Measurements from ENCODE around the gene NF2. TPM values are rescaled to one million over a fixed set of nuclear protein-coding genes. Genes with fewer than 3 reads are reported as not detected.

NF2 gene
- total and polyA plus RNA-seq, 7 donors = 12.8 to 59.7 (median 43.2) TPM

- Histone ChIP-seq H3K4me3 (no peak overlapping the region), H3K36me3 (ENCODE audit: insufficient read depth in 1 of 2, low read depth in 1 of 2) (no peaks in the 10 kb centered on the region), H3K9me3 (no peaks in the 10 kb centered on the region), H3K27ac (no peak overlapping the region), H3K27me3 (ENCODE audit: insufficient read depth in 3 of 3, low read length in 2 of 3) (no peaks in the 10 kb centered on the region), H3K4me1 (no peaks in the 10 kb centered on the region)
- TF ChIP-seq CTCF (IDR thresholded peaks at IDR 0.05) = no peak
- ATAC-seq (no peak), DNase-seq (no peak)
- intact Hi-C loops (cut with DNase I) = no loop called here
- whole genome bisulfite sequencing, 3 donors = 82 to 92% (median 88%) methylated on average over 2 of the region's 2 CpGs
Observed at GRCh38 chr22:29570912-29571549, 32.4 kb upstream of the NF2 start.

- WGBS, 3 donors = 91 to 92% (median 91%) methylated on average over 7 of the region's 7 CpGs
- ATAC-seq (no peak), DNase-seq (no peak)
- Histone ChIP-seq H3K9me3 (no peaks in the 10 kb centered on the region), H3K4me3 (no peak overlapping the region), H3K36me3 (ENCODE audit: insufficient read depth in 1 of 2, low read depth in 1 of 2) (no peaks in the 10 kb centered on the region), H3K27me3 (ENCODE audit: insufficient read depth in 3 of 3, low read length in 2 of 3) (no peaks in the 10 kb centered on the region), H3K4me1 (no peaks in the 10 kb centered on the region), H3K27ac (no peak overlapping the region)
- intact Hi-C loops (cut with DNase I) = no loop called here
- TF ChIP-seq CTCF (IDR thresholded peaks at IDR 0.05) = no peak
Observed at GRCh38 chr22:29574762-29575450, 28.5 kb upstream of the NF2 start.

GRCh38 chr22:29578462-29579200, 24.8 kb upstream of the NF2 start:
- no peaks in the 10 kb centered on the region for H3K9me3 ChIP-seq
- no peak overlapping the region for H3K27ac ChIP-seq
- no peak overlapping the region for H3K4me3 ChIP-seq
- DNase-seq (no peak), ATAC-seq (no peak)
- H3K27me3 ChIP-seq (ENCODE audit: insufficient read depth in 3 of 3, low read length in 2 of 3) = no peaks in the 10 kb centered on the region
- 79 to 80% (median 80%) methylated on average over 10 of the region's 10 CpGs for WGBS, 3 donors
- H3K4me1 ChIP-seq = no peaks in the 10 kb centered on the region
- H3K36me3 ChIP-seq (ENCODE audit: insufficient read depth in 1 of 2, low read depth in 1 of 2) = no peaks in the 10 kb centered on the region
- TF ChIP-seq CTCF (IDR thresholded peaks at IDR 0.05) = no peak
- intact Hi-C loops (cut with DNase I) = no loop called here

GRCh38 chr22:29580200-29580810, 23.1 kb upstream of the NF2 start:
- H3K4me1 ChIP-seq = no peaks in the 10 kb centered on the region
- no peaks in the 10 kb centered on the region for H3K36me3 ChIP-seq (ENCODE audit: insufficient read depth in 1 of 2, low read depth in 1 of 2)
- WGBS, 3 donors = 32 to 38% (median 35%) methylated on average over 8 of the region's 8 CpGs
- H3K27ac ChIP-seq = no peak overlapping the region
- no peaks in the 10 kb centered on the region for H3K9me3 ChIP-seq
- TF ChIP-seq CTCF (IDR thresholded peaks at IDR 0.05) = no peak
- H3K27me3 ChIP-seq (ENCODE audit: insufficient read depth in 3 of 3, low read length in 2 of 3) = no peaks in the 10 kb centered on the region
- DNase-seq (no peak), ATAC-seq (peak in 3 of 4 donors; percentile 11 to 30 (median 15))
- H3K4me3 ChIP-seq = peak overlapping the region; percentile 63
- intact Hi-C loops (cut with DNase I) = no loop called here

All from psoas muscle (tissue), 8 donors.